Measurements from ENCODE around the gene MMP7.

DNA sequence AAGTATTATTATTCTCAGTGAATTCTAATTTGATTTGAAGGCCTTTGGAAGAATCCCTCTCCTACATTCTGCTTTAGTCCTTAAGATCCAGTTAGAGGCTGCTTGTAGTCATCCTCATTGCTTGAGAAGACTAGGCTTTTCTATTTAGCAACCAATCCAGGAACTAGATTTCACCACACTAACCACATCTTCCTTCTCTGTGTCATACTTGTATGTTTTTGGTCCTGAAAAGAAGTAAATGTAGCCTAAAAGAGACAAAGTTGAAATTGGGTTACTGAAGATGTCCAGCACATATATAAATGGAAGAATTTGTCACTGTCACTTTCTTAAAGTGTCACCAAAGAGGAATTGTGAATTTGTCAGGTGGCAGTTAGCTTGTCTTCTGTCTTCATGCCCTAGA is 46.6 kb upstream of the MMP7 start:
- TF ChIP-seq POLR2AphosphoS5 (IDR thresholded peaks at IDR 0.05) (no peak), POLR2A (IDR thresholded peaks at IDR 0.05) (no peak), EP300 (IDR thresholded peaks at IDR 0.05) (no peak)
- TF ChIP-seq, protein P1, sequence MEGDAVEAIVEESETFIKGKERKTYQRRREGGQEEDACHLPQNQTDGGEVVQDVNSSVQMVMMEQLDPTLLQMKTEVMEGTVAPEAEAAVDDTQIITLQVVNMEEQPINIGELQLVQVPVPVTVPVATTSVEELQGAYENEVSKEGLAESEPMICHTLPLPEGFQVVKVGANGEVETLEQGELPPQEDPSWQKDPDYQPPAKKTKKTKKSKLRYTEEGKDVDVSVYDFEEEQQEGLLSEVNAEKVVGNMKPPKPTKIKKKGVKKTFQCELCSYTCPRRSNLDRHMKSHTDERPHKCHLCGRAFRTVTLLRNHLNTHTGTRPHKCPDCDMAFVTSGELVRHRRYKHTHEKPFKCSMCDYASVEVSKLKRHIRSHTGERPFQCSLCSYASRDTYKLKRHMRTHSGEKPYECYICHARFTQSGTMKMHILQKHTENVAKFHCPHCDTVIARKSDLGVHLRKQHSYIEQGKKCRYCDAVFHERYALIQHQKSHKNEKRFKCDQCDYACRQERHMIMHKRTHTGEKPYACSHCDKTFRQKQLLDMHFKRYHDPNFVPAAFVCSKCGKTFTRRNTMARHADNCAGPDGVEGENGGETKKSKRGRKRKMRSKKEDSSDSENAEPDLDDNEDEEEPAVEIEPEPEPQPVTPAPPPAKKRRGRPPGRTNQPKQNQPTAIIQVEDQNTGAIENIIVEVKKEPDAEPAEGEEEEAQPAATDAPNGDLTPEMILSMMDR (IDR thresholded peaks at IDR 0.05) = no peak
